Gastroesophageal sphincter (tissue), 3 donors: ENCODE results near the gene TNC.

Source experiments
- CTCF ChIP-seq, 4 experiments: fragments of 200-600 bp in 2 of 4; fragments of 450-650 bp in 2 of 4; sonication (generic) in 1 of 4; IDR thresholded peaks; one replicate each; pipeline ENCODE4 v1.5.1; 2017 to 2019; ENCODE audit warnings: antibody characterized with exemption in 4 of 4, mild to moderate bottlenecking in 2 of 4, moderate library complexity in 2 of 4
- EP300 ChIP-seq: sonication (generic); formaldehyde crosslinking; IDR thresholded peaks from one replicate; pipeline ENCODE4 v1.6.1; 2017; ENCODE audit warnings: antibody characterized with exemption, mild to moderate bottlenecking
- POLR2A ChIP-seq, 2 donors: fragments of 450-650 bp; IDR thresholded peaks; one replicate each; pipeline ENCODE4 v1.6.1; 2017; ENCODE audit warnings: antibody characterized with exemption in 2 of 2, mild to moderate bottlenecking in 2 of 2, moderate library complexity in 1 of 2
- POLR2AphosphoS5 ChIP-seq: sonication (generic); formaldehyde crosslinking; IDR thresholded peaks from one replicate; pipeline ENCODE4 v1.6.1; 2017; ENCODE audit warnings: antibody characterized with exemption

- TF ChIP-seq CTCF (IDR thresholded peaks at IDR 0.05) (no peak), POLR2A (IDR thresholded peaks at IDR 0.05) (no peak), POLR2AphosphoS5 (no peak), EP300 (no peak)
Measured at GRCh38 chr9:115143689-115144088, 25.7 kb upstream of the TNC start.
